Natural killer cell (primary cell): ENCODE data around the gene NCAPG2. TPM values are rescaled to one million over a fixed set of nuclear protein-coding genes. Genes with fewer than 3 reads are reported as not detected.
A peak's percentile ranks its signal among the peaks of the same experiment; 100 is the strongest.

Source experiments
- ATAC-seq, 3 donors: fragments of 150-1000 bp in 2 of 3; fragments of 200-7000 bp in 1 of 3; cut with Tn5 transposase; 1 replicate in 1 of 3; 2 replicates in 2 of 3; pipeline ENCODE4 v1.10.0; 2021; ENCODE audit warnings: mild to moderate bottlenecking in 2 of 3, moderate library complexity in 2 of 3
- DNase-seq, 2 donors: peaks; one replicate each; pipeline versions ENCODE4 v3.0.0 to v3.0.0-alpha.2; 2013 to 2021; ENCODE audit warnings: mixed read lengths in 1 of 2
- H3K27ac ChIP-seq: one replicate; pipeline ENCODE4 v1.5.1; 2013; ENCODE audit warnings: mild to moderate bottlenecking, low read length
- H3K27me3 ChIP-seq: one replicate; pipeline ENCODE4 v1.6.1; 2013; ENCODE audit warnings: low read length; ENCODE audit not compliant: control insufficient read depth, insufficient read depth
- H3K36me3 ChIP-seq: one replicate; pipeline ENCODE4 v1.6.1; 2013; ENCODE audit warnings: low read length; ENCODE audit not compliant: control insufficient read depth, insufficient read depth
- H3K4me1 ChIP-seq: one replicate; pipeline ENCODE4 v1.6.1; 2013; ENCODE audit warnings: low read length; ENCODE audit not compliant: control insufficient read depth, insufficient read depth
- H3K4me3 ChIP-seq: one replicate; pipeline ENCODE4 v1.5.1; 2013; ENCODE audit warnings: low read length
- H3K9me3 ChIP-seq: one replicate; pipeline ENCODE4 v1.6.1; 2013; ENCODE audit warnings: low read length; ENCODE audit not compliant: control insufficient read depth, insufficient read depth
- H3K27ac Mint-ChIP-seq, 2 donors: one replicate each; pipeline ENCODE4 v1.8.0; 2022; ENCODE audit warnings: mild to moderate bottlenecking in 2 of 2, mixed read lengths in 2 of 2, moderate library complexity in 1 of 2
- H3K27me3 Mint-ChIP-seq, 2 donors: one replicate each; pipeline ENCODE4 v1.8.0; 2022; ENCODE audit warnings: low read depth in 2 of 2, mixed read lengths in 2 of 2
- H3K36me3 Mint-ChIP-seq: one replicate; pipeline ENCODE4 v1.8.0; 2022; ENCODE audit warnings: mixed read lengths
- H3K4me1 Mint-ChIP-seq, 2 donors: one replicate each; pipeline ENCODE4 v1.8.0; 2022; ENCODE audit warnings: mixed read lengths in 2 of 2
- H3K4me3 Mint-ChIP-seq: one replicate; pipeline ENCODE4 v1.8.0; 2022; ENCODE audit warnings: mild to moderate bottlenecking, moderate library complexity, mixed read lengths
- H3K9me3 Mint-ChIP-seq, 2 donors: one replicate each; pipeline ENCODE4 v1.8.0; 2022; ENCODE audit warnings: mixed read lengths in 2 of 2
- CTCF ChIP-seq: fragments of 200-600 bp; IDR thresholded peaks from one replicate; pipeline ENCODE4 v1.8.0; 2022; ENCODE audit warnings: antibody characterized with exemption
- WGBS: methylation state at CpG from one replicate; pipeline ENCODE4 v1.1.7; 2013; ENCODE audit warnings: missing lambda C conversion rate; ENCODE audit not compliant: insufficient coverage; 5-methylcytosine and 5-hydroxymethylcytosine counted together
- intact Hi-C: fragments of 100-400 bp; cut with micrococcal nuclease; formaldehyde crosslinking; loops from one replicate; pipeline ENCODE4 v1.14.2; 2022
- total RNA-seq, 4 donors: library from RNA; stranded (reverse); fragments of 120-200 nt in 1 of 4; gene quantifications; one replicate each; pipeline versions ENCODE4 v1.2.3 to v1.2.4, GENCODE V29; 2013 to 2022

Gene NCAPG2
- total RNA-seq, 3 donors from 2014 or later (not counting 1 experiment from before 2014, with no cell fraction given), result 8.8 to 14.8 (median 14.1) TPM

- Histone ChIP-seq H3K36me3 (peaks cover 91% of the 10 kb centered on the region), H3K9me3 (no peaks in the 10 kb centered on the region), H3K4me3 (no peak overlapping the region), H3K27me3 (no peaks in the 10 kb centered on the region), H3K27ac (no peak overlapping the region), H3K4me1 (peaks cover 13% of the 10 kb centered on the region)
- no peak overlapping the region for H3K4me3 Mint-ChIP-seq
- intact Hi-C loops, result no loop called here
- no peak for TF ChIP-seq CTCF
- WGBS, result 97% methylated on average over 16 of the region's 16 CpGs
- no peaks in the 10 kb centered on the region for H3K9me3 Mint-ChIP-seq
- H3K27ac Mint-ChIP-seq, result peak overlapping the region in 1 of 2 donors; percentile 67
- no peaks in the 10 kb centered on the region for H3K27me3 Mint-ChIP-seq
- peaks cover 13 to 18% of the 10 kb centered on the region in 2 donors for H3K4me1 Mint-ChIP-seq
- no peak for ATAC-seq
- H3K36me3 Mint-ChIP-seq, result peaks cover 18% of the 10 kb centered on the region
- DNase-seq, result no peak
Measured at GRCh38 chr7:158740657-158741293, 36.2 kb upstream of the NCAPG2 start.

GRCh38 chr7:158740013-158740656, 35.5 kb upstream of the NCAPG2 start:
- peaks cover 13% of the 10 kb centered on the region for H3K36me3 Mint-ChIP-seq
- ATAC-seq, result peak in 2 of 3 donors; percentile 60 to 73
- no peak for DNase-seq
- peaks cover 91% of the 10 kb centered on the region for H3K36me3 ChIP-seq
- no peaks in the 10 kb centered on the region for H3K9me3 Mint-ChIP-seq
- no peaks in the 10 kb centered on the region for H3K27me3 ChIP-seq
- H3K4me3 ChIP-seq, result no peak overlapping the region
- no peaks in the 10 kb centered on the region for H3K27me3 Mint-ChIP-seq
- intact Hi-C loops, result no loop called here
- peaks cover 13% of the 10 kb centered on the region for H3K4me1 ChIP-seq
- no peak overlapping the region for H3K4me3 Mint-ChIP-seq
- no peak overlapping the region for H3K27ac ChIP-seq
- WGBS, result 40% methylated on average over 15 of the region's 15 CpGs
- no peaks in the 10 kb centered on the region for H3K9me3 ChIP-seq
- H3K27ac Mint-ChIP-seq, result peak overlapping the region; percentile 67
- TF ChIP-seq CTCF, result no peak
- peaks cover 8 to 12% of the 10 kb centered on the region in 2 donors for H3K4me1 Mint-ChIP-seq

GRCh38 chr7:158738841-158739240, 34.2 kb upstream of the NCAPG2 start:
- H3K27ac Mint-ChIP-seq, result no peak overlapping the region
- intact Hi-C loops, result no loop called here
- H3K4me1 Mint-ChIP-seq, result peaks cover 8 to 19% of the 10 kb centered on the region in 2 donors
- peaks cover 13% of the 10 kb centered on the region for H3K4me1 ChIP-seq
- peaks cover 91% of the 10 kb centered on the region for H3K36me3 ChIP-seq
- DNase-seq, result no peak
- H3K27ac ChIP-seq, result no peak overlapping the region
- peaks cover 20% of the 10 kb centered on the region for H3K36me3 Mint-ChIP-seq
- WGBS, result 97% methylated on average over 15 of the region's 15 CpGs
- no peaks in the 10 kb centered on the region for H3K27me3 ChIP-seq
- no peak overlapping the region for H3K4me3 ChIP-seq
- H3K9me3 ChIP-seq, result no peaks in the 10 kb centered on the region
- TF ChIP-seq CTCF, result no peak
- no peak for ATAC-seq
- H3K9me3 Mint-ChIP-seq, result no peaks in the 10 kb centered on the region
- H3K4me3 Mint-ChIP-seq, result no peak overlapping the region
- no peaks in the 10 kb centered on the region for H3K27me3 Mint-ChIP-seq
